Activated CD4-positive, alpha-beta T cell treated with anti-CD3 and anti-CD28 coated beads, Interleukin-2, Interleukin-4, amounts not matched to agents 100 ng/mL and 50 ng/mL, durations not matched to agents 16 hours and 8 hours (primary cell): ENCODE results near the gene MEP1B.

Source experiments
- DNase-seq: peaks from one replicate; pipeline ENCODE4 v3.0.0-alpha.2; 2020; ENCODE audit warnings: low spot score

Gene MEP1B

GRCh38 chr18:32267463-32267862 lies 77.6 kb downstream of the MEP1B start:
- DNase-seq, result no peak
